Activated naive CD4-positive, alpha-beta T cell treated with anti-CD3 and anti-CD28 coated beads, Interleukin-2, amount 50 U/mL, for 72 hours (primary cell): ENCODE results near the gene DRC7. TPM values are rescaled to one million over a fixed set of nuclear protein-coding genes. Genes with fewer than 3 reads are reported as not detected.

Source experiments
- total RNA-seq, 2 donors: library from RNA; stranded (reverse); gene quantifications; one replicate each; pipeline ENCODE4 v1.2.3, GENCODE V29; 2022

Gene DRC7
- total RNA-seq, 2 donors from 2014 or later, result not detected

Other genes starting within 250 kb of the DRC7 start
- 10 to 100 TPM; 35.2 to 38.0 TPM for gene CIAPIN1, start 247.4 kb upstream of the DRC7 start, total RNA-seq
- gene COQ9, start 247.3 kb upstream of the DRC7 start, total RNA-seq, result 10 to 100 TPM; 14.8 to 44.3 TPM
- gene POLR2C, start 232.1 kb upstream of the DRC7 start, total RNA-seq, result 10 to 100 TPM; 64.3 to 65.3 TPM
- gene DOK4, start 208.3 kb upstream of the DRC7 start, total RNA-seq, result 1 to 10 TPM; 7.1 to 7.7 TPM
- 10 to 100 TPM in 1 of 2 donors, 1 to 10 TPM in 1; 5.4 to 13.9 TPM for gene CCDC102A, start 158.2 kb upstream of the DRC7 start, total RNA-seq
- gene ADGRG5, start 152.2 kb upstream of the DRC7 start, total RNA-seq, result 1 to 10 TPM; 2.6 to 5.3 TPM
- 1 to 10 TPM; 4.3 to 8.2 TPM for gene ADGRG1, start 66.2 kb upstream of the DRC7 start, total RNA-seq
- under 1 TPM; 0.21 to 0.84 TPM for gene ADGRG3, start 26.5 kb upstream of the DRC7 start, total RNA-seq
- gene KATNB1, start 41.0 kb downstream of the DRC7 start, total RNA-seq, result 10 to 100 TPM; 20.2 to 33.9 TPM
- gene KIFC3, start 107.7 kb downstream of the DRC7 start, total RNA-seq, result under 1 TPM; 0.16 to 0.64 TPM